Hippocampal formation (tissue), 2 donors: ENCODE results near the gene CEP19.
A peak's percentile ranks its signal among the peaks of the same experiment; 100 is the strongest.
"Not testable (repeated sequence)": the region's sequence is repeated elsewhere in the genome, so short reads cannot be mapped to it uniquely, and the experiment has no call there.

Source experiments
- DNase-seq, 2 donors: peaks; one replicate each; lab custom pipeline; 2025; lab: John Stamatoyannopoulos, UW

CEP19 gene, protein sequence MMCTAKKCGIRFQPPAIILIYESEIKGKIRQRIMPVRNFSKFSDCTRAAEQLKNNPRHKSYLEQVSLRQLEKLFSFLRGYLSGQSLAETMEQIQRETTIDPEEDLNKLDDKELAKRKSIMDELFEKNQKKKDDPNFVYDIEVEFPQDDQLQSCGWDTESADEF

GRCh38 chr3:196711838-196712513, at the start of gene CEP19, which contains the start of gene PIGX:
Gene CEP19, minus strand, starts transcription at chr3:196712250. Its CDS starts 3,593 bp downstream, at chr3:196708657.
Gene PIGX, plus strand, starts transcription at chr3:196712377.
- peak; percentile 85 to 88 for DNase-seq

GRCh38 chr3:196757876-196758739, 46.1 kb upstream of the CEP19 start:
- DNase-seq, result no peak

DNA sequence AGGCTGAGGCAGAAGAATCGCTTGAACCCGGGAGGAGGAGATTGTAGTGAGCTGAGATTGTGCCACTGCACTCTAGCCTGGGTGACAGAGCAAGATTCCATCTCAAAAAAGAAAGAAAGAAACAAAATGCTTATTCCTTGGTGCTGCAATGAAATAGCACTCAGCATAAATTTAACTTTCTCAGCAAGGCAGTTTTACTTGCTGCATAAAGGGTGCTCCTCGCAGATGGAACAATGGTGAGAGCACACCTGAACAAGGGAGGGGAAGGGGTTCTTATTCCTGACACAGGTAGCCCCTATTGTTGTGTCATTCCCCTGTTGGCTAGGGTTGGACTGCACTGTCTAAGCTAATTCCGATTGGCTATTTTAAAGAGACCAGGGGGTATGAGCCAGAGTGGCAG, 44.7 kb upstream of the CEP19 start:
- no peak for DNase-seq

- no peak for DNase-seq
Measured at GRCh38 chr3:196754091-196754981, 42.3 kb upstream of the CEP19 start.

DNA sequence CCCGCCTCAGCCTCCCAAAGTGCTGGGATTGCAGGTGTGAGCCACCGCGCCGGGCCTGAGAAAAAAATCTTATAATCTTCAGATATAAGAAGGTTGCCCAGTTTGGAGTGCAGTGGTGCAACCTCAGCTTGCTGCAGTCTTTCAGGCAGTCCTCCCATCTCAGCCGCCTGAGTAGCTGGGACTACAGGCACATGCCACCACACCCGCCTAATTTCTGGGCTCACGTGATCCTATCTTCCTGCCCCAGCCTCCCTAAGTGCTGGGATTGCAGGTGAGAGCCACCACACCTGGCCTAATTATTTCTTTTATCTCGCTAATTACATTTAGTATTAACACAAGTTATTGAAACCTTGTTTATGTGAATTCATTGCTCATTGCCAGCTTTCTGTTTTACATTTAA, 41.2 kb upstream of the CEP19 start:
- no peak for DNase-seq

- DNase-seq, result no peak
Measured at GRCh38 chr3:196749125-196749524, 37.1 kb upstream of the CEP19 start.

DNA sequence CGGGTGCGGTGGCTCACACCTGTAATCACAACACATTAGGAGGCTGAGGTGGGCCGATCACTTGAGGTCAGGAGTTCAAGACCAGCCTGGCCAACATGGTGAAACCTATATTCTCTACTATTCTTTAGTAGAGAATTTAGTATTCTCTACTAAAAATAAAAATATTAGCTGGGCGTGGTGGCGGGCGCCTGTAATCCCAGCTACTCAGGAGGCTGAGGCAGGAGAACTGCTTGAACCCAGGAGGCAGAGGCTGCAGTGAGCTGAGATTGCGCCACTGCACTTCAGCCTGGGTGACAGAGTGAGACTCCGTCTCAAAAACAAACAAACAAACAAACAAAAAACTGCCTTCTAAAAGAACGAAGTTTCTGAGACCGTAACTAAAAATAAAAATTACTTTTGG, 31.5 kb upstream of the CEP19 start:
- not testable (repeated sequence) for DNase-seq

DNA sequence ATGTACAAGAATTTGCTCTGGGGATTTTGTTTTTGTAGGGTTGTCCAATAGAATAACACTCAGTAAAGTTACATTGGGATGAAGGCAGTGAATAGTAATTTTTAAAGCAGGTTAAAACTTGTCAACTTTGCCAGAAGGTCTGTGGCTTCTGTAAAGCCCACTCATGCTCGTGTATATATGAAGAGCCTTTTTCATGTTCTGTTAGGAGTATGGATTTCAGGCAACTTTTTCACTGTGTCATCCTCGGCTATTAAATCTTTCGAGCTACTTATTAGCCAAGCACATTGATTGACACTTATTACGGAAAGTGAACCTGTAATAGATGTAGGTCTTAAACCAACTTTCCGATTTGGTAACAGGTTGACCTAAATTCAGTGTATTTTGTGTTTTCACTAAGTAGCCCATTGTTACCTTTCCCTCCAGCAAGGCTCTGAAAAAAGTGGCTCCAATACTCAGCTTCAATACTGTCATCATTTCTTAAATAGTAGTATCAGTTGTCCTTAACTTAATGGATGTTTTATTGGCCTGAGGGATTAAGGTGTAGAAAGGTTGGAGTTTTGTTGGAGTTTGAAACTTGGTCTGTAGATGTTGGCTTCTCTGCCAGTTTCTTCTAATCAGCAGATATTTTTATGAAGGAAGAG, 29.3 kb upstream of the CEP19 start:
- DNase-seq, result no peak

DNA sequence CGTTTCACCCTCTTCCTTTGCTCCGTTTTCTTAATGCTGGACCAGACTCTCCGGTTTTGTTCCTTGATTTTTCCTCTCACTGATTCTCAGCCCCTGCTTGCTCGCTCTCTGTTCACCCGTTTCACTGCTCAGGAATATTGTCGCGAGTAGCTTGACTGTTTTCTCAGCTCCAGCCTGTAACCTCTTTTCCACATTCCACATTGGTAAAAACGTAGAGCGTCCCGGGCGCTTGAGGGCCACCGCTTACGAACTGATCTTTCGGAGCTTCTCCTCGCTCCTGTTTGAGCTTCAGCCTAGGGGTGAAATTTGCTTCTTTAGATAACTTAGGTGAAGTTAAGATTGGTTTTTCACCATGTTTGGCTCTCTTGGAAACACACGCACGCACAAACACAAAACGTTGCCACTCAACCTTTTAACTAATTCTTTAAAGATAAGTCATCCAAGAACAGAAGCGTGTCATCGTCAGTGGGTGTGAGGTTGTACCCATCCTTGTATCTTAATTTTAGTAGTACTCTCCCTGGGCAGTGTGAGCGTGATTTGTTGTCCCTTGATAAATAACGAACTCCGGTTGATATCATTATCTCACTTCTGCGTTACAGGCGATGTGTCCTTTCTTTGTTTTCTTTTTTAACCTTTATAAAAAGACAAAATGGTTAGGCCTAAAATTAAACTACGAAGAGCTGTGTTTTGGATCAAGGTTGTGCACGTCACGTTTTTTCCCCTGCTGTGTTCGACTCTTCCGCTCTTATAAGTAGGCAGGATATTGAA, 28.6 kb upstream of the CEP19 start:
- peak; percentile 65 to 68 for DNase-seq

DNA sequence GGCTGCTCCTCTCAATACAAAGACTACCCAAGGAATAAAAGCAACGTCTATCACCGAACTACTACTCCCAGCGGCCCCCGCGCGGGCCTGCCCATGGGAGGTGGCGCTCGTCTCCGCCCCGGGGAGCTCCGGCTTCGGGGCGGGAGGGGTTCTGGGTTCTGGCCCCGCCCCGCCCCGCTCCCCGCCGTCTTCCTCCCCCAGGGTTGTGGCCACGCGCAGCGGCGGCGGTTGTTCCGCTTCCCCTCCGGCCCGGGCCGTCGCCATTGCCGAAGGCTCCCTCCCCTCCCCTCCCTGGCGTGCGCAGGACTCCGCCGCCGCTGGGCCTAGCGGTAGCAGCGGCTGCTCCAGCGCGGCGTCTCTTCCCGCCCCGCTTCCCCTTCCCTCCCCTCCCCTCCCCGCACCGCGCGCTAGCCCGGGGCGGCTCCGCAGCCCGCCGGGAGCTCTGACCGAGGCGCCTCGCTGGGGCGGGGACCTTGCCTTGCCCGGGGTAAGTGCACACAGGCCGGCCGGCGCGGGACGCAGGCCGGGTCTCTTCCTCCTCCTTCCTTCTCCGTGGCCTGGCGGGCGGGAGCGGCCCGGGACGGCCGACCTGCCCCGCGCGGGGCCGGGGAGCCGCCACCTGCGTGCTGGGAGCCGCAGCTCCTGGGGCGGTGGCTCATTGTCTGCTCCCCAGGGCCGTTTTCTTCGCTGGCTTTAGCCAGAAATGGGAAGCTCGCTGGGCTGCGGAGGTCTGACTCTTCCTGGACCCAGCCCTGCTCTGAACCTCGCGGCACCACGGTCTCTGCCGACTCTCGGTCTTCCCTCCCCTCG, 27.8 kb upstream of the CEP19 start, which contains the start of gene PAK2:
PAK2 (plus strand) TSS at position 187 of the 810 bp plus-strand sequence. CDS start 42,790 bp downstream, outside the sequence.
- DNase-seq, result peak; percentile 92 to 95

DNA sequence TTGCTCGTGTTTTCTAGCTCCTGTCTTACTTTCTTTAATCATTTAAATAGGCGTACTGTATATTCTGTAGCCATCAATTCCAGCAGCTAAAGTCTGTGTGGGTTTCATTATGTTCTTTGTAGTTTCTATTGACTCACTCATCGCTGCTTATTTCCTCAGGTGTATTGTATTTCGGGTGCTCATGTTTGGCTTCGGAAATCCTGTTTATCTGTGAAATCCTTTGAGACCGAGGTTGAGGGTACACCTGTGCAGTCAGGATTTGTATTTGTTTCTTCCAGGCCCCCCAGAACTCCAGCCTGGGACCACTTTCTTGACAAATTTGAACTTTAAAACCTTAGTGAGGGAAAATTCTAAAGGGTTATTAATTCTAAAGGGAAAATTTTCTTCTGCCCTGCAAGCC, 25.6 kb upstream of the CEP19 start:
- no peak for DNase-seq

DNA sequence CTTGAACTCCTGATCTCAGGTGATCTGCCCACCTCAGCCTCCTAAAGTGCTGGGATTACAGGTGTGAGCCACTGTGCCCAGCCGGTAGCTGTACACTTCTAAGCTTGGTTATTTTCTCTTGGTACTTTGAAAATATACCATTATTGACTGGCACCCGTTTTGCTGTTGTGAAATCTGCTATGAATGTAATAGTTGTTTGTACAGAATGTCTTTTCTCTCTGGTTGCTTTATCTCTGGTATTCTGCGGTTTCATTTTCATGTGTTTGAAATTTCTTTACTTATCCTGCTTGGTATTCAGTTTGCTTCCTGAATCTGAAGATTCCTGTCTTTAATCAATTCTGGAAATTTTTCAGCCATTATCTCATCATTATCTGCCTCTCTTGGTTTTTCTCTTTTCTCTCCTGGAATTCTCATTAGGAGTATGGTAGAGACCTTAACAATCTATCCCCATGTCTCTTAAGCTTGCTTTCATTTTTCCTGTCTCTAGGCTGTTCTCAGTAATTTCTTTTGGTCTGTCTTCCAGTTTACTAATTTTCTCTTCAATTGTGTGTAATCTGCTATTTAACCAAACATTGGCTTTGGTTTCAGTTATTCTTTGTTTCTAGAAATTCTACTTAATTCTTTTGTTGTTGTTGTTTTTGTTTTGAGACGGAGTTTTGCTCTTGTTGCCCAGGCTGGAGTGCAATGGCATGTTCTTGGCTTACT, 24.8 kb upstream of the CEP19 start:
- no peak for DNase-seq

GRCh38 chr3:196735751-196736150, 23.7 kb upstream of the CEP19 start:
- DNase-seq, result no peak

DNA sequence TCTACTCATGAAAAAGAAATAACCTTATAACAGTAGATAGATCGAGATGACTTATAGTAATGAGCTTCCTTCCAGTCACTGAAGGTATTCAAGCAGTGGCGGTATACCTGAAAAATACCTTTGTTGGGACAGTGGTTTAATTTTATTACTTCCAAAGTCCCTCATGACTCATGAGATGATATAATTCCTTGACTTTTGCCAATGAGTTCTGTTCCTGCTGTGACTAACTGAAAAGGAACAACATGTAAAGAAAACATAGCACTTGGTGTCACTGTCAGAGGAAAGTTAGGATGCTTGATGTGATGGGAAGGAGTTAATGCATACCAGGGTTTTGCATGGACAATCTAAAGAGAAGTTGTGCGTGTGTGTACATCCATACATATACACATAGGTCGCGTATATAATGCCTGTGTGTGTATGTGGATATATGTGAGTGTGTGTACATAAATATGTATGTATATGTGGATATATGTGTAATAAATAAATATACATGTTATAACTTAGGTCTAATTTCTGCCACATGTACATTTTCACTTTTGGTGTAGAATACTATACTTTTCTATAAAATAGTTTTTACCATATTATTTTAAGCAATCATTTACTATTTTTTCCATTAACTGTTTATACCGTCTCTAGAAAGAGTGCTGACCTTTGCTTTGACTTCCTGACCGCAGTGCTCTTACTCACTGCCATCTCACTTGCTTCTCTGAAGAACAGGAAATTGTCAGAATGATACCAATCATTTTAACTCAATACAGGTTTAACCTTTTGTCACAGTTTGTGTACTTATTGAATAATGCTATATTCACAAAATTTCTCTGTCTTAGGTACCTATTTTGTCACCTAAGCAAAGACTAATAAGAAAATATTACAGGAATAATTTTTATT, 15.0 kb upstream of the CEP19 start:
- no peak for DNase-seq

GRCh38 chr3:196721097-196721496, 9.0 kb upstream of the CEP19 start:
- DNase-seq, result no peak

DNA sequence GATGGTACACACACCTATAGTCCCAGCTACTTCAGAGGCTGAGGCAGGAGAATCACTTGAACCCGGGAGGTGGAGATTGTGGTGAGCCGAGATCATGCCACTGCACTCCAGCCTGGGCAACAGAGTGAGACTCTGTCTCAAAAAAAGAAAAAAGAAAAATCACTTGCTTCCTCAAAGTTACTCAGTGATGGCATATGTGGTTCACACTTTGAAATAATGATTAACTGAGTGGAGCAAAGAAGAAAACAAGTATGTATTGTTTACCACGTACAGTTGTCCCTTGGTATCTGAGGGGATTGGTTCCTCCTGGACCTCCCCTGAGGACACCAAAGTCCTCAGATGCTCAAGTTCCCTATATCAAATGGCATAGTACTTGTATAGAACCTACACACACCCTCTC, 5.1 kb upstream of the CEP19 start:
- not testable (repeated sequence) for DNase-seq

DNA sequence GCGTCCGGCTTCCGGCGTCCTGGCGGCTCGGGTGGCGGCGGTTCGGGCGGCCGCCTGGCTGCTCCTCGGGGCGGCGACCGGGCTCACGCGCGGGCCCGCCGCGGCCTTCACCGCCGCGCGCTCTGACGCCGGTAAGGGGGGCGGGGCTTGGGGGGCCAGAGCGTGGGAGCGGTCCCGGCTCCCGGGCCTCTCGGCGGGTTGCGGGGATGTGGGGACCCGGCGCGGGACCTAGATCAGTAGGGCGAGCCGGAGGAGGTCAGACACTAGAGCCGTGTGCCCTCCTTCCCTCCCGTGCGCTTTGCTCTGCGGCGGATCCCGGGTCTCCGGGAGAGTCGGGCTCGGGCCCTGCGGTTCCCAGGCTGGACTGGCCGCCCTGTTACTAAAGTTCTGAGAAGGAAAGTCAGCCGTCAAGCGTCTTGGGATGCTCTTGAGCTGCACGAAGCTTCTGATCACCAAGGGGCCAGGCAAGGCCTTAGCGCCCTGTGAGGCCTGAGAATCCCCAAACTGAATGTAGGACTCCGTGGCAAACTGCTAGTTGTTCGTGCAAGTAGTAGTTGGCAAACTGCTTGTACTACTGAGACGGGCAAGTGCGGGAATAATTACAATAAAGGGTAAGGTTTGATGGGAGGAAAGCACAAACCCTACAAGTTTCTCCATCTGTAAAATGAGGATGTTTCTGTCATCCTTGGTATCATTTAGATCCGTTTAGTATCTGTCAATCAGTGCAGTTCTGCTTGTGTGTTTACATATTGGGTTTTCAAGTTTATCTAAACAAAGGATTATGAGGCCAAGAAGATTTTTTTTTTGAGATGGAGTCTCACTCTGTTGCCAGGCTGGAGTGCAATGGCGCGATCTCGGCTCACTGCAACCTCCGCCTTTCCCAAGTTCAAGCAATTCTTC, 714 bp upstream of the CEP19 start:
- peak in 1 of 2 donors; percentile 46 for DNase-seq
